ENCODE data around the gene TMEM151B.
A peak's percentile ranks its signal among the peaks of the same experiment; 100 is the strongest.
"Not testable (repeated sequence)": the region's sequence is repeated elsewhere in the genome, so short reads cannot be mapped to it uniquely, and the experiment has no call there.

The TMEM151B gene

GRCh38 chr6:44335631-44336030, 65.4 kb downstream of the TMEM151B start:
- H3K27me3 Mint-ChIP-seq, result peaks cover 16 to 18% of the 10 kb centered on the region in 2 donors
- H3K9me3 Mint-ChIP-seq, result no peaks in the 10 kb centered on the region
- peaks cover 0 to 2% of the 10 kb centered on the region in 2 donors for H3K4me1 Mint-ChIP-seq
- no peak overlapping the region for H3K4me3 Mint-ChIP-seq
- H3K27ac Mint-ChIP-seq, result no peak overlapping the region
- H3K36me3 Mint-ChIP-seq, result no peaks in the 10 kb centered on the region
- ATAC-seq (replicated peaks) (no peak), DNase-seq (no peak)

- DNase-seq (peak; percentile 61), ATAC-seq (replicated peaks) (peak; percentile 86 to 94)
- Mint-ChIP-seq H3K27ac (no peak overlapping the region), H3K4me1 (peaks cover 2 to 5% of the 10 kb centered on the region in 2 donors), H3K27me3 (peaks cover 30 to 32% of the 10 kb centered on the region in 2 donors), H3K36me3 (no peaks in the 10 kb centered on the region), H3K9me3 (no peaks in the 10 kb centered on the region), H3K4me3 (no peak overlapping the region)
Measured at GRCh38 chr6:44338228-44339122, 68.2 kb downstream of the TMEM151B start.

- H3K36me3 Mint-ChIP-seq, result no peaks in the 10 kb centered on the region
- no peak overlapping the region for H3K4me3 Mint-ChIP-seq
- no peak for ATAC-seq (replicated peaks)
Measured at GRCh38 chr6:44339301-44339700, 69.1 kb downstream of the TMEM151B start.

GRCh38 chr6:44339763-44340625, 69.7 kb downstream of the TMEM151B start:
- peaks cover 38 to 45% of the 10 kb centered on the region in 2 donors for H3K27me3 Mint-ChIP-seq
- no peak overlapping the region for H3K4me3 Mint-ChIP-seq
- DNase-seq (no peak), ATAC-seq (replicated peaks) (peak; percentile 46 to 64)
- H3K4me1 Mint-ChIP-seq, result peaks cover 2 to 5% of the 10 kb centered on the region in 2 donors
- no peaks in the 10 kb centered on the region for H3K9me3 Mint-ChIP-seq
- no peaks in the 10 kb centered on the region for H3K36me3 Mint-ChIP-seq
- H3K27ac Mint-ChIP-seq, result no peak overlapping the region

More at GRCh38 chr6:44339301-44339700, 69.1 kb downstream of the TMEM151B start:
- no peak overlapping the region for H3K27ac Mint-ChIP-seq
- H3K9me3 Mint-ChIP-seq, result no peaks in the 10 kb centered on the region
- H3K4me1 Mint-ChIP-seq, result peaks cover 2 to 5% of the 10 kb centered on the region in 2 donors
- peaks cover 34 to 38% of the 10 kb centered on the region in 2 donors for H3K27me3 Mint-ChIP-seq
- DNase-seq, result no peak

- H3K4me3 Mint-ChIP-seq, result no peak overlapping the region
- H3K27me3 Mint-ChIP-seq, result peaks cover 42 to 48% of the 10 kb centered on the region in 2 donors
- no peaks in the 10 kb centered on the region for H3K36me3 Mint-ChIP-seq
- DNase-seq (no peak), ATAC-seq (replicated peaks) (no peak)
- H3K27ac Mint-ChIP-seq, result no peak overlapping the region
- H3K4me1 Mint-ChIP-seq, result peaks cover 2 to 5% of the 10 kb centered on the region in 2 donors
- H3K9me3 Mint-ChIP-seq, result no peaks in the 10 kb centered on the region
Measured at GRCh38 chr6:44341095-44341890, 71.0 kb downstream of the TMEM151B start.

- Mint-ChIP-seq H3K27me3 (peaks cover 42 to 45% of the 10 kb centered on the region in 2 donors), H3K4me3 (no peak overlapping the region), H3K4me1 (peaks cover 2 to 5% of the 10 kb centered on the region in 2 donors), H3K27ac (no peak overlapping the region), H3K36me3 (no peaks in the 10 kb centered on the region), H3K9me3 (no peaks in the 10 kb centered on the region)
- ATAC-seq (replicated peaks), result no peak
- DNase-seq, result no peak
Measured at GRCh38 chr6:44342052-44342451, 71.8 kb downstream of the TMEM151B start.

GRCh38 chr6:44342489-44342888, 72.2 kb downstream of the TMEM151B start, which contains the start of gene SPATS1:
Gene SPATS1, plus strand, starts transcription at chr6:44342650. Its CDS starts 446 bp downstream, at chr6:44343096.
- ATAC-seq (replicated peaks) (no peak), DNase-seq (no peak)
- Mint-ChIP-seq H3K4me1 (peaks cover 2 to 5% of the 10 kb centered on the region in 2 donors), H3K27ac (no peak within 1 kb of the TSS), H3K4me3 (no peak within 1 kb of the TSS), H3K9me3 (no peaks in the 10 kb centered on the region), H3K27me3 (peaks cover 42 to 44% of the 10 kb centered on the region in 2 donors), H3K36me3 (no peaks in the 10 kb centered on the region)

- not testable (repeated sequence) for H3K36me3 Mint-ChIP-seq; H3K27ac Mint-ChIP-seq; H3K4me1 Mint-ChIP-seq; ATAC-seq (replicated peaks); H3K4me3 Mint-ChIP-seq; H3K9me3 Mint-ChIP-seq; DNase-seq
- peaks cover 36 to 37% of the 10 kb centered on the region in 2 donors for H3K27me3 Mint-ChIP-seq
Measured at GRCh38 chr6:44346818-44347217, 76.6 kb downstream of the TMEM151B start.

GRCh38 chr6:44349904-44350649, 79.8 kb downstream of the TMEM151B start:
- no peaks in the 10 kb centered on the region for H3K9me3 Mint-ChIP-seq
- no peaks in the 10 kb centered on the region for H3K4me1 Mint-ChIP-seq
- H3K36me3 Mint-ChIP-seq, result no peaks in the 10 kb centered on the region
- peaks cover 4 to 9% of the 10 kb centered on the region in 2 donors for H3K27me3 Mint-ChIP-seq
- DNase-seq (no peak), ATAC-seq (replicated peaks) (no peak)
- H3K4me3 Mint-ChIP-seq, result no peak overlapping the region
- no peak overlapping the region for H3K27ac Mint-ChIP-seq

GRCh38 chr6:44350650-44350994, 80.4 kb downstream of the TMEM151B start:
- ATAC-seq (replicated peaks); H3K27me3 Mint-ChIP-seq; DNase-seq; H3K9me3 Mint-ChIP-seq; H3K4me3 Mint-ChIP-seq; H3K4me1 Mint-ChIP-seq; H3K36me3 Mint-ChIP-seq; H3K27ac Mint-ChIP-seq: not testable (repeated sequence)

GRCh38 chr6:44352259-44352658, 82.0 kb downstream of the TMEM151B start:
- Mint-ChIP-seq H3K4me1 (no peaks in the 10 kb centered on the region), H3K9me3 (peaks cover 6 to 7% of the 10 kb centered on the region in 2 donors), H3K27ac (no peak overlapping the region), H3K4me3 (no peak overlapping the region), H3K27me3 (peaks cover 12% of the 10 kb centered on the region in 2 donors), H3K36me3 (no peaks in the 10 kb centered on the region)
- DNase-seq (no peak), ATAC-seq (replicated peaks) (no peak)

- H3K4me3 Mint-ChIP-seq, result no peak overlapping the region
- no peaks in the 10 kb centered on the region for H3K4me1 Mint-ChIP-seq
- no peak for DNase-seq
- ATAC-seq (replicated peaks), result no peak
- H3K27ac Mint-ChIP-seq, result no peak overlapping the region
- peaks cover 6 to 7% of the 10 kb centered on the region in 2 donors for H3K9me3 Mint-ChIP-seq
- peaks cover 18 to 23% of the 10 kb centered on the region in 2 donors for H3K27me3 Mint-ChIP-seq
- no peaks in the 10 kb centered on the region for H3K36me3 Mint-ChIP-seq
Measured at GRCh38 chr6:44353336-44353735, 83.1 kb downstream of the TMEM151B start.

- peaks cover 18 to 24% of the 10 kb centered on the region in 2 donors for H3K27me3 Mint-ChIP-seq
- H3K36me3 Mint-ChIP-seq, result no peaks in the 10 kb centered on the region
- no peak overlapping the region for H3K4me3 Mint-ChIP-seq
Measured at GRCh38 chr6:44355640-44356039, 85.4 kb downstream of the TMEM151B start.

More at GRCh38 chr6:44355640-44356039, 85.4 kb downstream of the TMEM151B start:
- Mint-ChIP-seq H3K4me1 (no peaks in the 10 kb centered on the region), H3K27ac (no peak overlapping the region), H3K9me3 (peaks cover 6 to 7% of the 10 kb centered on the region in 2 donors)
- DNase-seq, result no peak
- ATAC-seq (replicated peaks), result no peak
